Prostate gland (tissue), 2 donors: ENCODE results near the gene VPS54.

Source experiments
- POLR2A ChIP-seq: fragments of 450-650 bp; IDR thresholded peaks from one replicate; pipeline ENCODE4 v1.6.1; 2016; ENCODE audit warnings: antibody characterized with exemption, mild to moderate bottlenecking
- POLR2AphosphoS5 ChIP-seq: sonication (generic); formaldehyde crosslinking; IDR thresholded peaks from one replicate; pipeline ENCODE4 v1.6.1; 2017; ENCODE audit warnings: antibody characterized with exemption
- TF ChIP-seq, protein P1 (sequence below), 4 experiments: fragments of 200-600 bp in 2 of 4; fragments of 450-650 bp in 2 of 4; sonication (generic) in 2 of 4; IDR thresholded peaks; 1 replicate in 3 of 4; 2 replicates in 1 of 4; pipeline ENCODE4 v1.5.1; 2016 to 2019; ENCODE audit warnings: antibody characterized with exemption in 4 of 4, mild to moderate bottlenecking in 2 of 4, moderate library complexity in 2 of 4

GRCh38 chr2:63879876-63880433 lies 139.3 kb downstream of the VPS54 start:
- TF ChIP-seq, protein P1, sequence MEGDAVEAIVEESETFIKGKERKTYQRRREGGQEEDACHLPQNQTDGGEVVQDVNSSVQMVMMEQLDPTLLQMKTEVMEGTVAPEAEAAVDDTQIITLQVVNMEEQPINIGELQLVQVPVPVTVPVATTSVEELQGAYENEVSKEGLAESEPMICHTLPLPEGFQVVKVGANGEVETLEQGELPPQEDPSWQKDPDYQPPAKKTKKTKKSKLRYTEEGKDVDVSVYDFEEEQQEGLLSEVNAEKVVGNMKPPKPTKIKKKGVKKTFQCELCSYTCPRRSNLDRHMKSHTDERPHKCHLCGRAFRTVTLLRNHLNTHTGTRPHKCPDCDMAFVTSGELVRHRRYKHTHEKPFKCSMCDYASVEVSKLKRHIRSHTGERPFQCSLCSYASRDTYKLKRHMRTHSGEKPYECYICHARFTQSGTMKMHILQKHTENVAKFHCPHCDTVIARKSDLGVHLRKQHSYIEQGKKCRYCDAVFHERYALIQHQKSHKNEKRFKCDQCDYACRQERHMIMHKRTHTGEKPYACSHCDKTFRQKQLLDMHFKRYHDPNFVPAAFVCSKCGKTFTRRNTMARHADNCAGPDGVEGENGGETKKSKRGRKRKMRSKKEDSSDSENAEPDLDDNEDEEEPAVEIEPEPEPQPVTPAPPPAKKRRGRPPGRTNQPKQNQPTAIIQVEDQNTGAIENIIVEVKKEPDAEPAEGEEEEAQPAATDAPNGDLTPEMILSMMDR (IDR thresholded peaks at IDR 0.05): no peak
- TF ChIP-seq POLR2AphosphoS5 (no peak), POLR2A (no peak)
